Sigmoid colon (tissue), 4 donors: ENCODE data around the gene P2RY14.

Experiments
- POLR2A ChIP-seq, 2 donors: fragments of 450-650 bp; IDR thresholded peaks; one replicate each; pipeline ENCODE4 v1.6.1; 2016; ENCODE audit warnings: antibody characterized with exemption in 2 of 2, mild to moderate bottlenecking in 2 of 2, moderate library complexity in 2 of 2
- POLR2AphosphoS5 ChIP-seq, 4 donors: sonication (generic); formaldehyde crosslinking; IDR thresholded peaks; one replicate each; pipeline ENCODE4 v1.6.1; 2017; ENCODE audit warnings: antibody characterized with exemption in 4 of 4
- TF ChIP-seq, protein P1 (sequence below), 4 experiments: fragments of 450-650 bp in 3 of 4; fragments of 200-600 bp in 1 of 4; IDR thresholded peaks; one replicate each; pipeline ENCODE4 v1.5.1; 2016 to 2019; ENCODE audit warnings: antibody characterized with exemption in 4 of 4, mild to moderate bottlenecking in 3 of 4, moderate library complexity in 2 of 4

- TF ChIP-seq, protein P1, sequence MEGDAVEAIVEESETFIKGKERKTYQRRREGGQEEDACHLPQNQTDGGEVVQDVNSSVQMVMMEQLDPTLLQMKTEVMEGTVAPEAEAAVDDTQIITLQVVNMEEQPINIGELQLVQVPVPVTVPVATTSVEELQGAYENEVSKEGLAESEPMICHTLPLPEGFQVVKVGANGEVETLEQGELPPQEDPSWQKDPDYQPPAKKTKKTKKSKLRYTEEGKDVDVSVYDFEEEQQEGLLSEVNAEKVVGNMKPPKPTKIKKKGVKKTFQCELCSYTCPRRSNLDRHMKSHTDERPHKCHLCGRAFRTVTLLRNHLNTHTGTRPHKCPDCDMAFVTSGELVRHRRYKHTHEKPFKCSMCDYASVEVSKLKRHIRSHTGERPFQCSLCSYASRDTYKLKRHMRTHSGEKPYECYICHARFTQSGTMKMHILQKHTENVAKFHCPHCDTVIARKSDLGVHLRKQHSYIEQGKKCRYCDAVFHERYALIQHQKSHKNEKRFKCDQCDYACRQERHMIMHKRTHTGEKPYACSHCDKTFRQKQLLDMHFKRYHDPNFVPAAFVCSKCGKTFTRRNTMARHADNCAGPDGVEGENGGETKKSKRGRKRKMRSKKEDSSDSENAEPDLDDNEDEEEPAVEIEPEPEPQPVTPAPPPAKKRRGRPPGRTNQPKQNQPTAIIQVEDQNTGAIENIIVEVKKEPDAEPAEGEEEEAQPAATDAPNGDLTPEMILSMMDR (IDR thresholded peaks at IDR 0.05), result no peak
- TF ChIP-seq POLR2AphosphoS5 (IDR thresholded peaks at IDR 0.05), result no peak
- no peak for TF ChIP-seq POLR2A (IDR thresholded peaks at IDR 0.05)
Measured at GRCh38 chr3:151300539-151300938, 22.2 kb upstream of the P2RY14 start.
